HS-27A (cell line): ENCODE results near the gene KLHL30.
A peak's percentile ranks its signal among the peaks of the same experiment; 100 is the strongest.

Experiments used
- DNase-seq: peaks from one replicate; pipeline ENCODE4 v3.0.0-alpha.2; 2012; ENCODE audit warnings: low read depth, missing footprints

Gene KLHL30

DNA sequence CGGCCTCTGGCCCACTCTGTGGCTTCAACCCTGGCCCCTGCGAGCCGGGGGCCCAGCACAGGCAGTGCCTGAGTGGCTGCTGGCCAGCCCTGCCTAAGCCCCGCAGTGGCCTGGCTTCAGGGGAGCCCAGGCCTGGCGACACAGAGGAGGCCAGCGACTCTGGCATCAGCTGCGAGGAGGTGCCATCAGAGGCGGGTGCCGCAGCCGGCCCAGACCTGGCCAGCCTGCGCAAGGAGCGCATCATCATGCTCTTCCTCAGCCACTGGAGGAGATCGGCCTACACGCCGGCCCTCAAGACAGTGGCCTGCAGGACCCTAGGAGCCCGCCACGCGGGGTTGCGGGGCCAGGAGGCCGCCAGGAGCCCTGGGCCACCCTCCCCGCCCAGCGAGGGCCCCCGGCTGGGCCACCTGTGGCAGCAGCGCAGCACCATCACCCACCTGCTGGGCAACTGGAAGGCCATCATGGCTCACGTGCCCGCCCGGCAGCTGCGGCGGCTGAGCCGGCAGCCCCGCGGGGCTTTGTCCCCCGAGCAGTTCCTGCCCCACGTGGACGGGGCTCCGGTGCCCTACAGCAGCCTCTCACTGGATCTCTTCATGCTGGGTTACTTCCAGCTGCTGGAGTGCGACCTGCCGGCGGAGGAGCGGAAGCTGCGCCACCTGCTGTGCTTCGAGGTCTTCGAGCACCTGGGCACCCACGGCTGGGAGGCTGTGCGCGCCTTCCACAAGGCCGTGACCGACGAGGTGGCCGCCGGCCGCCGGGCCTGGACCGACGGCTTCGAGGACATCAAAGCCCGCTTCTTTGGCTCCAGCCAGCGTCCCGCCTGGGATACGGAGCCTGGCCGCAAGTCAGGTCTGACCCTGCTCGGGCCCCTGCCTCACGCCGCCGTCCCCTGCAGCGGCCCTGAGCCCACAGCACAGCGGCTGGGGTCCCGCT lies 7.5 kb upstream of the KLHL30 start:
- no peak for DNase-seq

DNA sequence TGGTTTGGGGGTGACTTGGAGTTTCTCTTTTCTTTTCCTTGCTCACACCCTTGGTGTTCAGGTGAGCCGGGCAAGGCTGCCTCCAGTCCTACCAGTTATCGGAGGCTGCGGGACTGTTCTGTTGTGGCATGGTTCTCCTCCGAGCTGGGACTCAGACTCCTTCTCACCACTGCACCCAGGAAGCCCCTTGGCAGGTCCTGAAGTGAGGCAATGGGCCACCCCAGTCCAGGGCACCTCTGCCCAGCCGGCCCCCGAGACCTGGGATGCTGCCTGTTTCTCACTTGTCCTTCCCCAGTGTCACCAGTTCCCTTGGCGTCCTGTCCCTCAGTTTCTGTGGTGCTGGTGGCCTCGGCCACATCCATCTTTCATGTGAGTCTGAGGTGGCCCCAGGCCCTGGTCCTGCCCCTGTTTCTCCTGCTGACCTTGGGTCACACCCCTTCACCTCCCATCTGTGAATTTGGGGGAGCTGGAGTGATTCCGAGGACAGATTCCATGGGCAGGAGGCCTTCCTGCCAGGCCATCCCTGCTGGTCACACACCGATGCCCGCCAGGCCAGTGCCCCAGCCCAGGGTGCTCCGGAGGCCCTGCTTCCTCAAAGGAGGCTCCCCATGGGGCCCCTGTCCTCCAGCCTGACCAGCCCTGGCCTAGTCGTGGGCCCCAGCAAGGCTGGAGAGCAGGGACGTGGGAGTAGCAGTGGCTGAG lies 6.6 kb upstream of the KLHL30 start:
- no peak for DNase-seq

DNA sequence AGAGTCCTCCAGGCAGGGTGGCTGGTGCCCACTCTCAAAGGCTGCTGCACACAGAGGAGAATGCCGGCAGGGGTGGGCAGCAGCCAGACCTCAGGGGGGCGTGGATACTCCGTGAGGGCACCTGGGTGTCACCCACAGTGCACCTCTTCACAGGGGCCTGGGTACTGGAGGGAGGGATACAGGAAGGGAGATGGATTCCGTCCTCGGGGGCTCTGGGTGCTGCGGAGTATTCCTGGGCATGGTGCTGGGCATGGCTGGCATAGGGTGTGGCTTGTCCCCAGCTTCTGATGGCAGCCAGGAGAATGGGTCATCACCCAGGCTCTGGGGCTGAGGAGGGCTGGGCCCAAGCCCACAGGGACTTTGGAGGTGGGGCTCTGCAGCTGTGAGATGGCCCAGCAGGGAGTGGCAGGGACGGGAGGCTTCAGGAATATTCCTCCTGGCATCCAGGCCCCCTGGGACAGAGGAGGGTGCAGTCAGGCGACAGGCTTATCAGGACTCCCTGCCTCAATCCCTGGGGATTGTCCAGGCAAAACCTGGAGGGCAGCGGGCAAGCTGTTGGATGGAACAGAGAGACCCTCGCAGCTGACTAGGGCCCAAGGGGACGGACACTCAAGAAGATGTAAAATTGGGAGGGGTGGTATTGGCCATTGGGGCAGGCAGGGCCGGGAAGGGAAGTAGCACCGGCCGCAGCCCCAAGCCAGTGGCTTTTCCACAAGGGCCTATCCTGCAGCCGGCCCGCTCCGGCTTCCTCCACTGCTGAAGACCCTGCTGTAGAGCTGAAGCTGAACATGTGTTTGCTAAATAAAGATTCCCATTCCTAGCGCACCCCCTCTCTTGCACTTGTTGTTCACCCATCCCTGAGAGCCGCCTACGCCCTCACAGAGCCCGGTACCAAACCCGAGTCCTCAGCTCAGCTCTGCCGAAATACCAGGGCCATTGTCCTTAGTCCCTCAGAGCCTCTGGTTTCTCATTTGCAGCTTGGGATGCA lies 5.7 kb upstream of the KLHL30 start:
- DNase-seq = no peak

DNA sequence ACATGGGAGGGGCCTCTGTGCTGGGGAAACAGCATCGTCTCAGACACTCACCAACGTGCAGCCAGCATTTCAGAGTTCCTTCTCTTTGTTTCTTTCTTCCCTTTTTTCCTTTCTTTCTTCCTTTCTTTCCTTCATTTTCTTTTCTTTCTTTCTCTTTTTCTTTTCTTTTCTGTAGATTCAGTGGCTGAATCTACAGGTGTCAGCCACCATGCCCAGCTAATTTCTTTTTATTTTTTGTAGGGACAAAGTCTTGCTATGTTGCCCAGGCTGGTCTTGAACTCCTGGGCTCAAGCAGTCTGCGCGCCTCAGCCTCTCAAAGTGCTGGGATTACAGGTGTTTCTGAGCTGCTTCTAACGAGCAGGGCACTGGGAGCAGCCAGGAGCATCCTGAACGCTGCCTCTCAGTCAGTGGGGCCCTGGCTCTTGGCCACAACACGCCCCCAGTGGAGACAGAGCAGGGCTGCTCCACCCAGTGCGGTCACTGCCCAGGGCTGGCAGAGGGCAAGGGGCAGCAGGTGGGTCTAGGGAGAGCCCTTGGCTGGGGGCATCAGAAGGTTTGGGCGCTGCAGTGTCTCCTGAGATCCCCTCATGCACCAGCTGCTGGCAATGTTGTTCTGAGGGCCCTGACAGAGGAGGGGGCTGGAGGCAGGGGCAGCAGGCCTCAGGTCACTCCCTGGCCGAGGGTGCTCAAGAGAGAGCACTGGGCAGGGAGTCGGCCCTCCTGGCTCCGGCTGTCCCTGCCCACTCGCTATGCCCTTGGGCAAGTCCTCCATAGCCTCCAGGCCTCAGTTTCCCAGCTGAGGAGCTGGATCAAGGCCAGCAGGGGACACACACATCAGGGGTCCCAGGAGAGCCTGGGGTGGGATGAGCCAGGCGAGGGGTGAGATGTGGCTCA lies 4.7 kb upstream of the KLHL30 start:
- no peak for DNase-seq

DNA sequence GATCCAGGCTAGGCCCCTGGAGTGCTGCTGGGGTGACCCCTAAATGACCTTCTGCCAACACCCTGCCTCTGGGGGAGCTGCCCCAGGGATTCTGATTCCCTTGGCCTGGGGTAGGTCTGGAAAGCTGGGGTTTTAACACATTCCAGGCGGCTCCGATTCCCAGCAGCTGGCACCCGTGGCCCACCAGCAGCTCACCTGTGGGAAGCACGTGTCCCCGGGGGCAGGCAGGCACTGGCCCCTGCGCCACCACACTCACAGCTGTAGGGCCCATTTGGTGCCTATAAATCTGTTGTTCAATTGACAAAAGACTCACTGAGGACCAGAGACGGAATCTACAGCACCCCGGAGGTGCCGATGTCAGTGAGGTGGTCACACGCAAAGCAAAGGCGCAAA lies 4.1 kb upstream of the KLHL30 start:
- DNase-seq = no peak

DNA sequence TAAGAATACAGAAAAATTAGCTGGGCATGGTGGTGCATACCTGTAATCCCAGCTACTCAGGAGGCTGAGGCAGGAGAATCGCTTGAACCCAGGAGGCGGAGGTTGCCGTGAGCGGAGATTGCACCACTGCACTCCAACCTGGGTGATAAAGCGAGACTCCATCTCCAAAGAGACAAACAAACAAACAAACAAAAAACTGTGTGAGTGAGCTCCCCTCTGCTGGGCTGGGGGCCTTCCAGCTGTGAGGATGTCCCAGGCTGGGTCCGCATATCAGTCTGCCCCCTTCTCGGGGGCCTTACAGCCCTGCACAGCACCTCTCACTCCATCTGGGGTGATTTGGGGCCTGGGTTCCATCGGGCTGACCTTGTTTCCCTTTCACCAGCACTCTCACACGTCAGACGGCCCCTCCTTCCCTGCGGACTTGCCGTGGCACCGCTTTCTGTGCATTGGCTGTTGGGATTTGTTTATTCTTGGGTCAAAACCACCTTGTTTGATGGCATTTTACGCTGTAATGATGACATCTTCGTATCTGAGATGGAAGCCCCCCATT lies 2.8 kb upstream of the KLHL30 start:
- DNase-seq = no peak

DNA sequence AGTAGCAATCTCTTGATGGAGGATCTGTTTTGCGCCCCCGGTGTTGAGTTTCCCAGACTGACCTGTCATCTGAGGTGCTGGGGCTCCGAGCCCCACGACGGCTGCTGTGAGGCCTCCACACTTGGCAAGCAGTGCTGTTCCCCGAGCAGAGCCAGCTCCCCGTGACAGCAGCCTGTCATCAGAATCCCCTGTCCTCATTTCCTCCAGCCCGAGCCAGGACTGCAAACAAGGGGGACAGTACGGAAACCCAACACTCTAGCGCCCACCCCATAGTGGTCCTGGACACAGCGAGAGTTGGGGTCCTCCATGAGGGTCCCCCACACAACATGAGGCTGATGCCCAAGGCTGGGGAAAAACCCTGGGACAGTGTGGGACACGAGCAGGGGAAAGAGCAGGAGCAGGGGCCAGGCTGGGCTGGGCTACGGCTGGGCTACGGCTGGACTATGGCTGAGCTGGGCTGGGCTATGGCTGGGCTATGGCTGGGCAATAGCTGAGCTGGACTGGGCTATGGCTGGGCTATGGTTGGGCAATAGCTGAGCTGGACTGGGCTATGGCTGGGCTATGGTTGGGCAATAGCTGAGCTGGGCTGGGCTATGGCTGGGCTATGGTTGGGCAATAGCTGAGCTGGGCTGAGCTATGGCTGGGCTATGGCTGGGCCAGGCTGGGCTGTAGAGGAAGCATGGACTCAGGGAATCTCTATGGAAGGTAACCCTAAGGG lies 1.5 kb upstream of the KLHL30 start:
- DNase-seq = no peak

DNA sequence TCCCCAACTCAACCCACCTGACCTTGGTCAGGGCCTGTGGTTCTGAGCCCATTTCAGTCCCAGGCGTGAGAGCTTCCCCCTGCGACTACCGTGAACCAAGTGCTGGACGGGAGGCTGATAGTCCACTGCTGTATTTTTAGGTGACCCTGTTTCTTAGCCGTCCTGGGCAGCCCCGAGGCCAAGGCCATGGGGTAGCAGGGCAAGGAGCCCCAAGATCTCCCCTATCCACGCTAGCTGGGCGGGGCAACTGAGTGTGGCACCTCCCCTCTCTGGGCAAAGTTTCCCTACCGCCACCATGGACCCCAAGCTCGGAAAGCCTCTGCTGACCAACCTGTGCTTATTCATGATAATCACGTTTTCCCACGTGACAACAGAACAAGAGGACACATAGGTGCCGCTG lies 583 bp upstream of the KLHL30 start:
- no peak for DNase-seq

DNA sequence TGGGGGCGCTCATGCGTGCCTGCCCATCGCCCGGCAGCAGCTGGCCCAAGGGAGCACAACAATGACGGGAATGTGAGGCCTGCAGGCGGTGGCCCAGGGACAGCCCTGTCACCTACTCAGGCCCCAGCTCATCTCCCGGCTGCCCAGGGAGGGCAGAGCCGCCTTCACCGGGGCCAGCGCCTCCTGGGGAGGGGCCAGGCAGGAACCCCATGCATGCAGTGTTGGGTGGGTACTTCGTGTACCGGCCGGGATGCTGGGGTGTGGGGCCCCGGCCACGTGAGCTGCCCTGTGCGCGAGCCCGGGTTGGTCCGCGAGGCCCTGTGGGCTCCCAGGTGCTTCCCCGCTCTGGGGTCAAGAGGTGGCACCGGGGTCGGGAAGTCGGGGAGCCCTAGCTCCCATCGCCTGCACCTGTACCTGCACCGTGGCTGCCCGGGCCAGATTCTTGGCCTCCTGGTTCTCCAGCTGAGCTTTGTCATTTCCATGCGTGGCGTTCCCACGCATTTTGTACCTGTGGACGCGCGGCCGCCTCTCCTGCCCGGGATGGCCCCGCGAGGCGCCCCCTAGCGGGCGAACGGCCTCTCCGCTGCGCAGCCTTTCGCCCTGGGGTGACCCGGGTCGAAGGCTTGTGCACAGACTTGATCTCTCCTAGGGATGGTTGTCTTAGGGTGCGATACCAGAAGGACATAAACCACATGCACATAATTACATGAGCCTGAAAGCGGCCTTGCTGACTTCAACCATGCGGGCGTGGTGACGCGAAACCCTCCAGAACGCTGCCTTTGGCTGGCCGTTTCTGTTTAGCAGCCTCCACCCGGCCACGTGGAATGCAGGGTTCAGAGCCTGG lies 950 bp downstream of the KLHL30 start:
- no peak for DNase-seq

DNA sequence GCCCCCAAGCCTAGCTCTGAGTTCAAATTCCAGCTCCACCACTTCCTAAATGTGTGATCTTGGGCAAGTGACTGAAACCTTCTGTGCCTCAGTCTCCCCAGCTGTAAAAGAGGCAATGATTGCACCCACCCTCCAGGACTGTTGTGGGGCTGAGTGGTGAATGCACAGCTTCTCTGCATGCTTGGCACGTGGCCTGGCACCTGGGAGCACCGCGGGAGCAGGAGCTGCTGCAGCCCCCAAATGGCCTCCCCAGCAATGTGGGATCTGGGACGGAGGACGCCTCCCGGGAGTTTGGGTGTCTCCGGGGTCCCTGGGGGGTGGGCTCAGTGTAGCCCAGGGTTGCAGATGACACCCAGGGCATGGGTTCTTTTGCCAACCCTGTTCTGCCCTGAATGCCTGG lies 1.6 kb downstream of the KLHL30 start:
- no peak for DNase-seq

DNA sequence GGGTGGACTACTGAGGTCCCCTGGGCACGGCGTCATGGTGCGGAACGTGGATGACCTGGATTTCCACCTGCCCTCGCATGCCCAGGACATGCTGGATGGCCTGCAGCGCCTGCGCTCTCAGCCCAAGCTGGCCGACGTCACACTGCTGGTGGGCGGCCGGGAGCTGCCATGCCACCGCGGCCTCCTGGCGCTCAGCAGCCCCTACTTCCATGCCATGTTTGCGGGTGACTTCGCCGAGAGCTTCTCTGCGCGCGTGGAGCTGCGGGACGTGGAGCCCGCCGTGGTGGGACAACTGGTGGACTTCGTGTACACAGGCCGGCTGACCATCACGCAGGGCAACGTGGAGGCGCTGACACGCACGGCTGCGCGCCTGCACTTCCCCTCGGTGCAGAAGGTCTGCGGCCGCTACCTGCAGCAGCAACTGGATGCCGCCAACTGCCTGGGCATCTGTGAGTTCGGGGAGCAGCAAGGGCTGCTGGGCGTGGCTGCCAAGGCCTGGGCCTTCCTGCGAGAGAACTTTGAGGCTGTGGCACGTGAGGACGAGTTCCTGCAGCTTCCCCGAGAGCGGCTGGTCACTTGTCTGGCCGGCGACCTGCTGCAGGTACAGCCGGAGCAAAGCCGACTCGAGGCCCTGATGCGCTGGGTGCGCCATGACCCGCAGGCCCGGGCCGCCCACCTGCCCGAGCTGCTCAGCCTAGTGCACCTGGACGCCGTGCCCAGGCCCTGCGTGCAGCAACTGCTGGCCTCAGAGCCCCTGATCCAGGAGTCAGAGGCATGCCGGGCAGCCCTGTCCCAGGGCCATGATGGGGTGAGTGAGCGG lies 2.5 kb downstream of the KLHL30 start:
- DNase-seq = no peak

DNA sequence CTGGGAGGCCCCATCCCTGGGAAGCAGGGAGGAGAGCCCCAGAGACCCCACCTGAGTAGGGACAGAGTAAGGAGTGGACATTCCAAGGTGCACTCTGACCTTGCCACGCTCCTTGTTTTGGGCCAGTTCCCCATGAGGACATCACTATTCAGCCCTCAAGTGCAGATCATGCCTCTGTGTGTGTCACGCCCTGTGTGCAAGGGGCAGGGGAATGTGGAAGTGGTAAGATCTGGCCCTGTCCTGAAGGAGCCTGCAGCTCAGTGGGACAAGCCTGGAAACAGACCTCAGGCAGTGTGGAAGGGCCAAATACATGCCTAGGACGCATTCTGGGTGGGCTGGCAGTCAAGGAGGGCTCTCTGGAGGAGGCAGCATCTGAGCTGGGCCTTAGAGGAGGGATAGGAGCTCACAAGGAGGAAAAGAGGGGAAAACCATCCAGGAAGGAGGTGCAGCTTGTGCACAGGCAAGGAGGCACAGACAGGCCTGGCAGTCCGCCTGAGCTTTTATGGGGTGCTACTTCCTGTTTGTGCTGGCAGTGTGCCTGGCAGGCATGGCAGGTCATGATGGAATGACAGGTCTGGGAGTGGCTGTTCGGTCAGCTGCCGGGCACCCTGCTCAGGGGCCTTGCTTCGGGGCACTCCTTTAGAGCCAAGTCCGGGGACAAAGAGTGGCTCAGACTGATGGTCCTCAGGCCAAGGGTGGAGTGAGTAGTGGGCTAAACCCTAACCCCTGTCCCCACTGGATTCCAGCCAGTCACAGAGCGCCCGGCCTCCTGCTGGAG lies 3.3 kb downstream of the KLHL30 start:
- DNase-seq = no peak

DNA sequence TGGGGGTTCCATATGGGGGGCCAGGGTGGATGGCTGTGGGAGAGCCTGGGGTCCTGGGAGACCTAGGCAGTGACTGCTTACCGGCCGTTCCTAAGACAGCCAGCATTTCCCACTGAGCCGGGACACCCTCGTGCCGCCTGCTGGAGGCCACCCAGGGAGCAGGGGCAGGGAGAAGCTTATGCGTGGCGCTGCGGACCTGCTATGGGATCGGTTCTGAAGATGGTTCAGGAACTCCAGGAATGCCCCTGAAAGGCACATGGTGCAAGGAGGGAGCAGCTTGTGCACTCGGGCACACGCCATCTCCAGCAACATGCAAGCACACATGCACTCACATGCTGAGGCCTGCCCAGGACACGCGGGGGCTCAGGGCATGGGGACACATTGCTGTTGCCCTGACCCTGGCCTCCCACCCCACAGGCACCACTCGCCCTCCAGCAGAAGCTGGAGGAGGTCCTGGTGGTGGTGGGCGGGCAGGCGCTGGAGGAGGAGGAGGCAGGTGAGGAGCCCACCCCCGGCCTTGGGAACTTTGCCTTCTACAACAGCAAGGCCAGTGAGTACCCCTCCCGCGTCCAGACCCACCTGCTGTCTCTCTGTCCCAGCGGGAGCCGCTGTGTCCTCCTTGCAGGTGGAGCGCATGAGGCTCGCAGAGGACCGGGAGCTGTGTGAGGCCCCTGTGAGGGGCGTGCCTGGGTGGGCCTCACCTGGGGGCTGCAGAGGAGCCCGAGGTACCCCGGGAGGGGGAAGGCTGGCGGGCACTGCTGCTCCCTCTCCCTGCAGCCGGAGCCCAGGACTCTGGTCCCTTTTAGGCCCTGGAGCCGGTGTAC lies 4.1 kb downstream of the KLHL30 start:
- DNase-seq = no peak

DNA sequence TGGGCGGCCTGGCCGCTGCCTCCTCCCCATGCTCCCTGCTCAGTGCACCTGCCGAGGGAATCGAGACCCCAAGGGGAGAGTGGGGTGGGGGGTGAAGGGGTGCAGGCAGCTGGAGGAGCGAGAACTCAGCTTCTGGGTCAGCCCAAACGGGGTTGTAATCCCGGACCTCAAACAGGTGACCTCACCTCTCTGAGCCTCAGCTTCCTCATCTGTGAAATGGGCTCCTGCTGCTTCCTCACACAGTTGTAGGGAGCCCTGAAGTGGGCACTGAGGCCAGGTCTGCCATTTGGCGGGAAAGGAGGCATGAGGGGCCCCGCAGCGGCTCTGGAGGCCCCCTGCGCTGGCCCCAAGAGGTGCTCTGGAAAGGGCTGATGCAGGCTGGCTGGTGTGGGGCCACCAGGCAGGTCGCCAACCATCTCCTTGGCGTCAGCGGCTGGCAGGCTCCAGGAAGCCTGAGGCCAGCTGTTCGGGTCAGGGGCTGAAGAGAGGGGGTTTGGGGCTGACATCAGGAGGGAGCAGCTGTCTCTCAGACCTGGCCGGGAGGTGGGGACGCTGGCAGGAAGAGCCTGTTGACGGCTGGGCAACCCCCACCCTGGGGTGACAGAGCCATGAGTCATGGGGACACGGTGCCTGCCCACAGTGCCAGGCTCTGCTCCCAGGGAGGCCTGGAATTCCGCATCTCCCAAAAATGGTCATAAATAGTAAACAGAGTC lies 4.9 kb downstream of the KLHL30 start:
- peak; percentile 14 for DNase-seq

DNA sequence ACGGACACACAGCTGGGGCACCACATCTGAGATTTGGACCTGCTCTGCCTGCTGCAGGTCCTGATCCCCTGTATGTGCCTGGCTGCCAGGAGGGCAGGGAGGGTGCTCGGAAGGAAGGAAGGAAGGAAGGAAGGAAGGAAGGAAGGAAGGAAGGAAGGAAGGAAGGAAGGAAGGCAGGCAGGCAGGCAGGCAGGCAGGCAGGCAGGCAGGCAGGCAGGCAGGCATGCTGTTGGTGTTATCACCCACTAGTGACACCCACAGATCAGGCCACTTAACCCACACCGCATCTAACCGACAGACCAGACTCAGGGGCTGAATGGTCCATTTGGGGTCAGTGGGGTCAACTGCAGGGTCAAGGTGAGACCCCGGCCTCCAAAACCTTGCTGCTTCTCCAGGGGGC lies 5.8 kb downstream of the KLHL30 start:
- no peak for DNase-seq

DNA sequence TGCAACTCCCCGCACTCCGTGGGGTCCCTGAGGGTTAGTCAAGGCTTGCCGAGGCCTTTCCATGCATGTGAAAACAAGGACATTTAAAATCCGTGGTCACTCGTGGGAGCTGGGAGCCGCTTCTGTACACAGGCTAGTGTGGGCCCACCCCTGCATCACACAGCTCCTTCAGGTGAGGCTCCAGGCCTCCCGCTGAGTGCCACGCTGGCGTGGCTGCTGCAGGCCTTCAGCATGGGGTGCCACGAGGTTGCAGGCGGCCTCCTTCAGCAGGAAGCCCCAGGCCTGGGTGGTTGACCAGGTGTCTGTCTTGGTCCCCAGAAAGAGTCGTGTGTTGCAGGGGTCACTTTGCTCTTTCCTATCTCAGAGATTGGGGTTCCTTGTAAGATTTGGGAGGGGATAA lies 6.6 kb downstream of the KLHL30 start:
- no peak for DNase-seq
